HT1080 (cell line): ENCODE measurements around the gene PPP1R1A. TPM values are rescaled to one million over a fixed set of nuclear protein-coding genes. Genes with fewer than 3 reads are reported as not detected.

Experiments
- DNase-seq: peaks from one replicate; pipeline ENCODE4 v3.0.0-alpha.2; 2015; ENCODE audit warnings: low read depth
- polyA plus RNA-seq, 2 experiments: library from polyadenylated mRNA; depleted of rRNA; stranded (reverse); fragments of >200 nt; gene quantifications; 2 replicates each; pipeline ENCODE4 v1.2.3, GENCODE V29; 2015
- total RNA-seq: library from RNA; depleted of rRNA; stranded (reverse); fragments of >200 nt; shearing (Covaris generic); gene quantifications from 2 replicates; pipeline ENCODE4 v1.2.3, GENCODE V29; 2014; rRNA removed

The PPP1R1A gene, protein sequence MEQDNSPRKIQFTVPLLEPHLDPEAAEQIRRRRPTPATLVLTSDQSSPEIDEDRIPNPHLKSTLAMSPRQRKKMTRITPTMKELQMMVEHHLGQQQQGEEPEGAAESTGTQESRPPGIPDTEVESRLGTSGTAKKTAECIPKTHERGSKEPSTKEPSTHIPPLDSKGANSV
- total RNA-seq: not detected in 2 replicates
- polyA plus RNA-seq (2015; cell fraction: cytosol; rRNA removed): not detected in 2 replicates
- polyA plus RNA-seq (2015; cell fraction: nucleus; rRNA removed): not detected in 2 replicates

DNA sequence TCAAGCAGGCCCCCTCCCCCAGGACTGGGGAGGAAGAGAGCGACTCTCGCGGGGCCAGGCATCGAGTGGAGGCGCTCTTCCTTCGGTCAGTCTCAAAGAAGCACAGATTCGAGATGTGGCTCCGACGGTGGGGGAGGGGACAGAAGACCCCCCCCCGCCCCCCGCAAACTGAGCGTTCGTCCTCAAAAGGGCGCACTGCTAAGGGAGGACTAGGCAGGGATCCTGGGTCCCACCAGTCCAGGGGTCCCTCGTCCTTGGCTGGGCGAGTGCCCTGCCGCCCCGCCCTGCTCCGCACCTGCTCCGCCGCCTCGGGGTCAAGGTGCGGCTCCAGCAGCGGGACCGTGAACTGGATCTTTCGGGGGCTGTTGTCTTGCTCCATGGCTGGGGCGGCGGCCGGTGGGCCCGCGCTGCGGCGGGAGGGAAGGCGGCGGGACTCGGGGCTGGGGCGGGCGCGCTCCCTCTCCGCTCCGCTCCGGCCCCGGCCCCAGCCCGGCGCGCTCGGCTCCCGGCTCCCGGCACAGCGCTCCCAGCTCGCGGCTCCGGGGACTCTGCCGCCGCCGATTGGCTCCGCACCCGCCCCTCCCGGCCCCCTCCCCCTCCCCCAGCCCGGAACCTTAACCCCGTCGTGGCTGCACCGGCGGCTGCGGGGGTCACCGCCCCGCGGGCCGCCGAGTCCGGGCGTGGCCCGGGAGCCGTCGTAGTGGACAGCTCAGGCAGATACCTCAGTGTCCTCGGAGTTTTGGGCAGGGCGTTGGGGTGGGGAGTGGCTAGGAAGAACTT, at the start of gene PPP1R1A:
Gene PPP1R1A, minus strand, starts transcription at position 550 of the 780 bp plus-strand sequence. Its CDS starts 171 bp downstream, at position 379.
- DNase-seq: no peak

DNA sequence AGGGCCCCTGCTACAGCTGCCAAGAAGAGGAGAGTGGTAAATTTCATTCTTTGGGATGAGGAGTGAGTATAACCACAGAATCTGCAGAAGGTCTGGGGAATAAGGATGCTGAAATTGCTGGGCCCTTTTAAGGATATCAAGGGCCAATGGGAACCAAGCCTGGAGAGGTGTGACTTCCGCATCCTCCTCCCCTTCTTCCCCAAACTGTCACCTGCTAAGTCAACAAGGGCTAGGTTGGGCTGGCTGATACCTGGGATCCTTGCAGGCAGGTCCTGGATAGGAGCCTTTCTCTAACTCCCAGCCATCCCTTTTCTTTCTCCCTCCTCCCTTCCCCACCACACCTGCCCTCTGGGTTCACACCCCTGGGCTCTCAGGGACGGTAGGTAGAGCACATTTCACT, 46.3 kb upstream of the PPP1R1A start, which contains the start of gene LACRT:
Gene LACRT, minus strand, starts transcription at position 101 of the 400 bp plus-strand sequence. Its CDS starts 54 bp downstream, at position 47.
- no peak for DNase-seq

DNA sequence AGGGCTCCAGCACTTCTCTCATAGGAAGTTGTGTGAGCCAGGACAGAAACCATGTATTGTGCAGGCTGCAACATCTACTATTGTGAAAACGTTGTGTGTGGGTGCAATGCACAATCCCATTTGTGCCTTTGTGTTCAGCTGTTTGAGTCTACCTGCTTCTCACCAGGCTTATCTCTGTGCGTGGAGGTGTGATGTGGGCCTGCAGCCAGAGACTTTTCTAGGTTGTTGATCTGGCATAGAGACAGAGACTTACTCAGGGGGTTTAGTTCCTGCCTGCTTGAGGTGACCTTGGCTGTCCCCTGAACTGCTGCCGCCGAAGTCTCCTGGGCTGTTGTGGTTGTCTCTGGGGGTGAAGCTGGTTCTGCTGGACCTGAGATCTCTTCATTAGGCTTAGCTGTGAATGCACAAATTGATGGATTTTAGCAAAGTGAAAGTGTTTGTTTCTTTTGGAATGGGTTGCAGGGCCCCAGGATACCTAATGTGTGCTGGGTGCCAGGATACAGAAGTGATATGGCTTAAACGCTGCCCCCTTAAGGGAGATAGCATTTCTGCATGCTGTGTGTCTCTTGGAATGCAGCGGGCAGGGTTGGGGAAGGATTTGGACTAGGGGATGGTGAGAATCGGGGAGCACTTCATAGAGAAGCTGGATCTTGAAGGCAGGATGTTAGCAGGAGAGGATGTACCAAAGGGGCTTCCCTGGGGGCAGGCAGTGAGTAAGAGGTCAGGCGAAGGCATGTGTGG, 43.7 kb upstream of the PPP1R1A start:
- no peak for DNase-seq

DNA sequence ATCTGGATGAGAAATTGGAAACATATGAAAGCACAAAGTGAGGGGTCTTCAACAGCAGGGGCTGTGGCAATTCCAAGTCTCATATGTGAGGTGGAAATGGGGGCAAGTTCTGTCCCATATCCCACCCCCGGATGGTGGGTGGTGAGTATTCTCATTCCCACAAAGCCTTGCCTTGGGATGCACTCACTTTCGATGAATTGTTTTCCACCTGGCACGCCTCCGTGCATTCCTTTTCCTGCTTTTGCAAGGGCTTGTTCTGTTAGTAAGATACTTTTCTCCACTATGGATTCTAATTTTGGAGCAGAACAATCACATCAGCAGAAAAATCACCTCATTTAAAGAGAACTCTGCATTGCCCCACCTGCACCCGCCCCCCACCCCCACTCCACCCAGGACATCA, 43.1 kb upstream of the PPP1R1A start:
- DNase-seq: no peak

DNA sequence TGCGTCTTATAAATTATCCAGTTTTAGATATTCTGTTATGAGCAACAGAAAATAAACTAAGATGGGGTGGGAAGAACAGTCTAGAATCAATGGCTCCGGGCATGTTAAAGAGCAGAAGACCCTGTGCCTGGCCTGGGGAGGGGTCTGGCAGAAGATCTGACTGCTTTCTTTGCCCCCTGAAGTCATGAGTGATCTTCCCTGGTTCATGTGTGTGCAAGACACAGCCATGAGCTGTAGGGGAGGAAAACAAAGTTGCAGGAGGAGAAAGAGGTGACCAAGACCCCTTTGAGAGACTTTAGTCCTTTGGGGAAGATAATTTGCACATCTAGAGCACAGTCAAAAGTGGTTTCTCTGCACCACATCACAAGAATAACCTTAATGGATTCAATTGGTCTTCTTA, 41.5 kb upstream of the PPP1R1A start:
- DNase-seq: no peak

DNA sequence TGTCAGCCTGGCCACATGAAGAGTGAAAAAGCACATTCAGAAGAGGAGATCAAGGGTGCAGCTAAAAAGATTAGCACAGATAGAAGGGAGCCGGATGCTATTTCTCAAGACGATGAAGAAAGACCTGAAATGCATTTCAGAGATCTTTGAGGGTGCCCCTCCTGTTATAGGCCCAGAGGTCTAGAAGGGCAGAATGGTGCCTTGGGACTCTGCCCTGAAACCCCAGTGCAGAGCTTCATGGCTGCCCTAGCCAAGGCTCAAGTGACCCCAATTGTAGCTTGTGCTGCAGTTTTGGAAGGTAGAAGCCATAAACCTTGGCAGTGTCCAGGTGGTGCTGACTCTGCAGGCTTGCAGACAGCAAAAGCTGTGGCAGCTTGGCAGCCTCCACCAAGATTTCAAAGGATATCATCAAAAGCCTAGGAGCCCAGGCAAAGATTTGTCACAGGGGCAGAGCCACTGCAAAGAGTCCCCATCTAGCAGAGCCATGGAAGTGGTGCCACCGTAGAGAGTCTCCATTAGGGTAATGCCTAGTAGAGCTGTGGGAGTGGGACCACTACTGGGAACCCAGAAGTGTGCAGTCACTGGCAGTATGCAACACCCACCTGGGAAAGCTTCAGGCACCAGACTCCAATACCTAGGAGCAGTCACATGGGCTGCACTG, 39.9 kb upstream of the PPP1R1A start:
- no peak for DNase-seq

DNA sequence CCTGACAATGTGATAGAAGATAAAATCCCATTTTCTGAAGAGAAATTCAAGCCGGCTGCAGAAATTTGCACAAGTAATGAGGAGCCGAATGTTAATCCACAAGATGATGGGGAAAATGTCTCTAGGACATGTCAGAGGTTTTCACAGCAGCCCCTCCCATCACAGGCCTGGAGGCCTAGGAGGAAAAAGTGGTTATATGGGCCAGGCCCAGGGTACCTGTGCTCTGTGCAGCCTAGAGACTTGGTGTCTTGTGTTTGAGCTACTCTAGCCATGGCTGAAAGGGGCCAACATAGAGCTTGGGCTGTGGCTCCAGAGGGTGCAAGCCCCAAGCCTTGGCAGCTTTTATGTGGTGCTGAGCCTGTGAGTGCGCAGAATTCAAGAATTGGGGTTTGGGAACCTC, 38.8 kb upstream of the PPP1R1A start:
- no peak for DNase-seq

DNA sequence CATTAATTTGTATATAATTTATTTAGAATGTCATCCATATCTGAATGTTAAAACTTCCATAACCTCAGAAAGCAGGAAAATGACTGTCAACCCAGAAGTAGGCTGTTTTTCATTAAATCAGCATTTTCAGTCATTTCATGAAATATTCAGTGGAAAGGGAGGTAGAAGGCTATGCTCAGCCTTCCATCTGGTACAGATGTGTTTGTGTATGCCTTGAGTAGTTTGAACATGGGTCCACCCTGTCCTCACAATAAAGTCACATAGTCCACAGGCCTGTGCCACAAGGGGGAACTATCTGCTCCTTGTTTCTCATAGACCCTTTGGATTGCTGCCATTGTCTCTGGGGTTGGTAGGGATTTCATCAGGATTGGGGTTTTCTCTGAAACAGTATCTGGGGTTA, 37.1 kb upstream of the PPP1R1A start:
- DNase-seq: no peak

DNA sequence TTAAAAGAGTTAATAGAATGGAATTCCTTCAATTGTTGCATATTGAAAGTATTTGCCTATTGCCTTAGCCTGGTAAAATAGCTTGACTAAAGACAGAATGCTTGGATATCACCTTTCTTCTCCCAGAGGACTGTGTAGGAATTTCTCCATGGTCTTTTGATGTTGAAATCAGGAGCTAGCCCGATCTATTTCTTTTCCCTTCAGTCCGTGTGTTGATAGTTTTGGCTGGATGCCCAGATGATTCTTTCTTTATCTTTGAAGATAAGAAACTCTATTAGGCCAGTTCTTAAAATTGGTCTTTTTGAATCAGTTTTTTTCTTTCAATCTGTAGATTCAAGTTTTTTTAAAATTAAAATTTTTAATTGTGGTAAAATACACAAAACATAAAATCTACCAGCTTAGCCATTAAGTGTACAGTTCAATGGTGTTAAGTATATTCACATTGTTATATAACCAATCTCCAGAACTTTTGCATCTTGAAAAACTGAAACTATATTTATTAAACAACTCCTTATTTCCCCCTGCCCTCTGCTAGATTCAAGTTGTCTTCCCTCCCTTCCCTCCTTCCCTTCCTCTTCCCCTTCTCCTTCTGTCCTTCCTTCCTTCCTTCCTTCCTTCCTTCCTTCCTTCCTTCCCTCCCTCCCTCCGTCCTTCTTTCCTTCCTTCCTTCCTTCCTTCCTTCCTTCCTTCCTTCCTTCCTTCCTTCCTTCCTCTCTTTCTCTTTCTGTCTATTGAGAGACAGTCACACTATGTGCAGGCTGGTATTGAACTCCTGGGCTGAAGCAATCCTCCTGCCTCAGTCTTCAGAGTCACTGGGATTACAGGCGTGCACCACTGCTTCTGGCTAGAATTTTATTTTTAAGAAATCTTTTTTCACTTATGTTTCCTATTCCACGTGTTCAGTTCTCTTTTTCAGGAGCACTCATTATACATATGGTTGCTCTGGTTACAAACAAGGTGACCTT, 36.1 kb upstream of the PPP1R1A start:
- no peak for DNase-seq

DNA sequence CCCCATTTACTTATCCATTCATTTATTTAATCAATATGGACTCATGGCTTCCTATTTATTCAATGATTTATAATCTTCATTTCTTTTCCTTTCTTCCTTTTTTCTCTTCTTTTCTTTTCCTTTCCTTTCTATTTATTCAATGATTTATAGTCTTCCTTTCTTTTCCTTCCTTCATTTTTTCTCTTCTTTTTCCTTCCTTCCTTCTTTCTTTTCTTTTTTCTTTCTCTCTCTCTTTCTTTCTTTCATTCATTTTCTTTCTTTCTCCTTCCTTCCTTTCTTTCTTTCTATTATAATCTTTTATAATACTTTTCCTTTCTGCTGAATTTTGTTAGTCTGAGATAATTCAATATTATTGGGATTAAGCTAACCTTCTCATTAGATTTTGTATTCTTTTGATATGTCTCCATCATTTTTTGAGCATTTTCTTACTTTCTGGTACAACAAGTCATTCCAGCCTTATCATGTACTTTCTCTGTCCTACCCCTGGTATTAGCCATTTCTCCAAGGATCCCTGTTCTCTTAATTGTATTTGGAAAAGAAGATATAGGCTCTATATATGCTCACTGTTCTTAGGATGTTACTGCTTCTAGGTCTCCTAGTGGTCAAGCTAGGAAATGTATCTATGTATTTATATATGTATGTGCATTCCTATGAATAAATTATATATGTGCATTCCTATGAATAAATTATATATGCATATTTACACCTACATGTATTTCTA, 34.2 kb upstream of the PPP1R1A start:
- DNase-seq: no peak

DNA sequence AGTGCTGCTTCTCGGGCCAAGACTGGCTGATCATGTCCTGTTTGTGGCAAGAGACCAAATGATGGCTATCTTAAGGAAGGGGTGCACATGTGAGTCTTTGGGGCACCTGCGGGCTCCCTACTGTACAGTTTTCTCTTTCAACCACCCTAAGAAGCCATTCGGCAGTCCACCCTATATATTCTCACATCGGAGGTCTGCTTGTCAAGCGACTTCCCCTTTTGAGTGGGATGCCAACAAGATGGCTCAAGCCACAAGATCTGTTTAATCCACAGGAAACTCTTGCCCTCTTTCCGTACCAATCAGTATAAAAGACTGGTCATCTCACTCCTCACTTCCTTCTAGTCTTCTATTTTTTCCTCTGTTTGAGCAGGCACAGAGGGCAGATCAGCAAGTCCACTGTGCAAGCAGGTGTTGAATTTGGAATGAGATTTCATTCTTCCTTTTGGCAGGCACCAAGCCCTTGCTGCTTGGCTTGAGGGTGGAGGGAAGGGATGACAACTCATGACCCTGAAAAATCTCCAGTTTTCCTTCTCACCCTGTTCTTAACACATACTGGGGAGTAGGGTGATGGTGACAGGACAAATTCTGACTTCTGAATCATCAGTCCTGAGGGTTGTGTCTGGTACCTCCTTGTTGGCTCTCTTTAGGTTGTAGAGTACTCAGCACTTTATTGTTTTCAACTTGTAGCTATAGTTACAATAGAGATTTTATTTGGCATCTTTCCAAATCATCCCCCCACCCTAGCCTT, 28.6 kb upstream of the PPP1R1A start:
- no peak for DNase-seq

DNA sequence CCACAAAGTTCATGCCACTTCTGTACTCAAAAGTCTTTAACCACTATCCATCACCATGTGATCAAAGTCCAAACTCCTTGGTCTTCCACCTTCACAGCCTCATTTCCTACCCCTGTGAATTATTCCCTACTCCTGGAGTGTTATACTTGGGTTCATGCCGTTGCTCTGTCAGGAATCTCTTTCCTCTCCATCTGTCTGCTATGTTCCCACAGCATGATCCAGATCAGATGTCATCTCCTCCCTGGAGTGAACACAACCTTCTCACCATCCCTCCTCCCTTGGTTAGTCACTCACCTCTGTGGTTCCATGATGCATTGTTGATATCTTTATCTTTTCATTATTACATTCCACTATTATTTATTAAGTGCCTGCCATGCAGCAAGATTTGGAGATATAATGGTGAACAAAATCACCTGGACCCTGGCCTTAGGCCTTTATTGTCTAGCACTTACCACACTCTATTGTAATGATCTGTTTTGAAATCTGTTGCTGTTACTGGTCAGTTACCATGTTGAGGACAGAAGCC, 23.8 kb upstream of the PPP1R1A start:
- no peak for DNase-seq

DNA sequence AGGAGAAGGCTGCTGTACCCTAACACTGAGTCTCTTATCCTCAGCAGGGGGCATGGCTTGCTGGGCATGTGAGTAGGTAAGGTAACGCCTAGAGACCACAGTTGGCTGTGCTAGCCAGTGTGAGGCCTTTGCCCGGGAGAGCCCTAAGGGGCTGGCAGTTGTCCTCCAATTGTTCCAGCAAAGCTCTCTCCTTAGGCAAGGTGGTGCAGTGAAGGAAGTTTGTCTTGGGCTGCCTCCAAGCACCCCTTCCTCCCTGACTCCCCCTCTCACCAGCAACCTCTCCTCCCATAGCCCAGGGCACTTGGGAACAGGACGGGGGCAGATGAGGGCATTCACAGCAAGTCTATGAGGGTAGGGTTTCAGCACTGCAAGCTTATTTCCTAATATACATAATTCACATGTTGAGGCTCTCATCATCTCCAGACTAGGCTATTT, 23.3 kb upstream of the PPP1R1A start:
- no peak for DNase-seq

DNA sequence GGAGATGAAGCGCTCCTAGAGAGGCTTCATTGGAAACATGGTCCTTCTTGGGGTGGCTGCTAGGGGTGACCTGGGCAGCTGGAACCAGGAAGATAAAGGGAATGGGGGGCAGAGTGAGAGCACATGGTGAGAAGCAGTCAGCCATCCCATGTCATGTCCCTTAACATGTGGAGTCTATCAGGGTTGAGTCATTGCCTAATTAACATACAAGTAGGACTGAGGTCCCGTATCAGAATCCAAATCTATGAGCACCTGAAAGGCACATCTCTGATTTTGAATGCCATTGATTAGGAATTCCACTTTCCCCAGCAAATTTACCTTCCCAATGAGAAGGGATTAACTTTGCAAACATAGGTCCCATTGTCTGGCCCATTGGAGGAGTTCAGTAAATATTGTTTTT, 20.3 kb upstream of the PPP1R1A start:
- DNase-seq: no peak

DNA sequence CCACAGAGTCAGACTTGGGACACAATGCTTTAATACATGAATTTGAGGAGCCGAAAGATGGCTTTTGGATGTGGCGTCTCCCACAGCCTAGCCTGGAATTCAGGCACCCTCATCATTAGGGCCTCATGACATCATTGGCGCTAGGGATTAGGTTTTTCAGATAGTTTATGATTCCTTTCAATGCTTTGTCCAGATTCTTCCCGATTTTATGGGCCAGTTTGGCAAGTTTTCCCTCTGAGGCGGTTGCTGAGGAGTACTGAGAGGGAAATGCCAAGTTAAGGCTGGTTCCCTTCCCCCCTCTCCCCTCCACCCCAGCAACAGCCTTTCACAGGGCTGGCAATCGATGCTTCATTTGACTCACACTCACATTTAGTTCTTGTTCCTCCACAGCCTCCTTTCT, 19.7 kb upstream of the PPP1R1A start:
- no peak for DNase-seq

DNA sequence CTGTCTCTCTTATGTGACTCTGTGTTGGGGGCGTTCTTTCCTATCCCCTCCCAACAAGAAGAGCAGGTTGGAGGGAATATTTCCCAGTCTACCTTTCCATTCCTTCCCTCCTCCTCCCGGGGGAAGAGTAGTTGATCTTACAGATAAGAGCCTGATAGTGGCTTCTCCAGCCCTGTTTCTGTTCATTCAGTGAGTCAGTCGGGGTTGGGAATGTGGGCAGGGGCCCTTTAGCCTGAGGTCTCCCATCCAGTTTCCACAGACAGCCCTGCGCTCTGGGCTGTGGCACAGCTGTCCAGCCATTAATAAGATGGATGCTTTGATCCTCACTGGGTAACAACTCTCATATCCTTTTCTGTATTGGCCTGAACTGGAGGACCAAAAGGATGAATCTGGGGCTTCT, 18.1 kb upstream of the PPP1R1A start:
- no peak for DNase-seq

DNA sequence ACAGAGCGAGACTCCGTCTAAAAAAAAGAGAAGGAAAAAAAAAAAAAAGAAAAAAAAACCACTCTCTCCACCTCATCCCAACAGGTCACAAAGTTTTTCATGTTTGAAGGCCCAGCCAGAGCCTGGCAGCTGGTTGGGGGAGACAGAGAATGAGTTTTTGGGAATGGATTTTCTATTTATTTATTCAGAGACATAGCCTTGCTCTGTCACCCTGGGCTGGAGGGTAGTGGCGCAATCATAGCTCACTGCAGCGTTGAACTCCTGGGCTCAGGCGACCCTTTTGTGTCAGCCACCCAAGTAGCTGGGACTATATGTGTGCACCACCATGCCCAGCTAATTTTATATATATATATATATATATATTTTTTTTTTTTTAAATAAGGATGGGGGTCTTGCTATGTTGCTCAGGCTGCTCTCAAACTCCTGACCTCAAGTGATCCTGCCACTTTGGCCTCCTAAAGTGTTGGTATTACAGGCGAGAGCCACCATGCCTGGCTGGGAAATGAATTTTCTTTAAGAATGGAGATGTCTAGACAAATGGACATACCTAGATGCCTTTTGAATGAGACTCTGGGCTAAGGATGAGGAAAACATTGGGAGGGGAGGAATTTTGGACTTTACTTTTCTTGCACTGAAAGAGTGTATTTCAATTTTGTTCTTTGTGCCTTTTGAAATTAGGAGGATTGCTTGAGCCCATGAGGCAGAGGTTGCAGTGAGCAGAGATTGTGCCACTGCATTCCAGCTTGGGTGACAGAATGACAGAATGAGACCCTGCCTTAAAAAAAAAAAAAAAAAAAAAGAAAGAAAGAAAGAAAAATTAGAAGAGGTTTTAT, 16.9 kb upstream of the PPP1R1A start:
- DNase-seq: no peak

DNA sequence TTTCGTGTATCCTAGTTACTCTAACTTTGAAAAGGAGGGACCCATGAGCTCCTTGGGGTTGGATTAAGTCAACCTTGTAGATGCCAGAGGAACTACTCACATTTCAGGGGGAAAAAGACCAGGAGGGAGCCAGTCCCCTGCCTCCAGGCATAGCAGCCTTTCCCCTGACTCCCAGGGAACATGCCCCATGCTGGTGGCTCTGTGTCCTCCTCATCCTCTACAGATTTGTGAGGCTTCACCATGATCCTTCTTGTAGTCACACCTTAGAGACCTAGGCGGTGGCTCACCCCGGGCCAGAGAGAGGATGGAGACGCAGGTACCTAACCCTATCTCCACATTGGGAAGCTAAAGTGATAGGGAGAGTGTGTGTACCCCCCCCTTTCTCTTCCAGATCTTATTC, 16.0 kb upstream of the PPP1R1A start:
- no peak for DNase-seq
